Sigmoid colon (tissue), 7 donors: ENCODE data around the gene GTF2H1. TPM values are rescaled to one million over a fixed set of nuclear protein-coding genes. Genes with fewer than 3 reads are reported as not detected.

ENCODE experiments used
- DNase-seq: peaks from one replicate; pipeline ENCODE4 v3.0.0-alpha.2; 2019
- H3K27ac ChIP-seq, 4 donors: fragments of 200-600 bp; sonication (generic); one replicate each; pipeline ENCODE4 v1.5.1; 2016 to 2019; ENCODE audit warnings: mild to moderate bottlenecking in 1 of 4
- H3K27me3 ChIP-seq, 3 donors: fragments of 200-600 bp; sonication (generic); one replicate each; pipeline ENCODE4 v1.5.1; 2019; ENCODE audit warnings: mild to moderate bottlenecking in 1 of 3
- H3K36me3 ChIP-seq, 4 donors: fragments of 200-600 bp; sonication (generic); one replicate each; pipeline ENCODE4 v1.5.1; 2016 to 2019
- H3K4me1 ChIP-seq, 4 donors: fragments of 200-600 bp; sonication (generic); one replicate each; pipeline ENCODE4 v1.5.1; 2017 to 2019
- H3K4me3 ChIP-seq, 4 donors: fragments of 200-600 bp; sonication (generic); one replicate each; pipeline ENCODE4 v1.5.1; 2017 to 2019; ENCODE audit warnings: mild to moderate bottlenecking in 2 of 4, moderate library complexity in 1 of 4
- H3K9me3 ChIP-seq, 4 donors: fragments of 200-600 bp in 3 of 4; sonication (generic) in 3 of 4; one replicate each; pipeline versions ENCODE4 v1.5.1 to v1.6.1; 2013 to 2019
- EP300 ChIP-seq, 4 donors: sonication (generic); formaldehyde crosslinking; IDR thresholded peaks; one replicate each; pipeline ENCODE4 v1.6.1; 2017; ENCODE audit warnings: antibody characterized with exemption in 4 of 4
- POLR2A ChIP-seq, 2 donors: fragments of 450-650 bp; IDR thresholded peaks; one replicate each; pipeline ENCODE4 v1.6.1; 2016; ENCODE audit warnings: antibody characterized with exemption in 2 of 2, mild to moderate bottlenecking in 2 of 2, moderate library complexity in 2 of 2
- POLR2AphosphoS5 ChIP-seq, 4 donors: sonication (generic); formaldehyde crosslinking; IDR thresholded peaks; one replicate each; pipeline ENCODE4 v1.6.1; 2017; ENCODE audit warnings: antibody characterized with exemption in 4 of 4
- WGBS, 2 donors: extraction: QIAGEN DNeasy Blood & Tissue Kit; methylation state at CpG; one replicate each; pipeline ENCODE4 v1.1.7; 2013; 5-methylcytosine and 5-hydroxymethylcytosine counted together
- intact Hi-C: fragments of 100-400 bp; cut with DNase I; formaldehyde crosslinking; loops from one replicate; pipeline ENCODE4 v1.15.1; 2023
- polyA plus RNA-seq, 3 donors: library from polyadenylated mRNA; stranded (reverse); fragments of 200-250 nt; gene quantifications; one replicate each; pipeline ENCODE4 v1.2.3, GENCODE V29; 2013
- total RNA-seq, 4 donors: library from RNA; depleted of rRNA; stranded (reverse); fragments of >200 nt; gene quantifications; one replicate each; pipeline ENCODE4 v1.1.0, GENCODE V29; 2016
- TF ChIP-seq, protein P1 (sequence below), 4 experiments: fragments of 450-650 bp in 3 of 4; fragments of 200-600 bp in 1 of 4; IDR thresholded peaks; one replicate each; pipeline ENCODE4 v1.5.1; 2016 to 2019; ENCODE audit warnings: antibody characterized with exemption in 4 of 4, mild to moderate bottlenecking in 3 of 4, moderate library complexity in 2 of 4
- donor health status: healthy with polysubstance abuse.
- donor health status: Bipolar disorder and iron deficiency.
- donor health status: healthy.

The GTF2H1 gene
- total and polyA plus RNA-seq, 7 donors: 22.9 to 61.0 (median 50.2) TPM

DNA sequence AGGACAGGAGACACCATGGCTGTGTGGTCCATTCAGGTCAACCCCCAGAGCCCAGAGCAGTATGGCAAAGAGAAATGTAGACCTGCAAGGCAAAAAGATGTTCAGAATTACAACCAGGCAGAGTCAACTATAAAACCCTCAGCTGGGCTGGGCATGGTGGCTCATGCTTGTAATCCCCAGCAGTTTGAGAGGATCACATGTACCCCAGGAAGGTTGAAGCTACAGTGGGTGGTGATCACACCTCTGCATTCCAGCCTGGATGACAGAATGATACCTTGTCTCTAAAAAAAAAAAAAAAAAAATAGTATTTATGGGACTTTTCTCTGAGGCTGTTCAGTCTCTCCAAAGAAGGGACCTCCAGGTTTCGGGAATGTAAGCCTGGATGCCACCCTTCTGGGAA is 53.6 kb downstream of the GTF2H1 start:
- Histone ChIP-seq H3K4me3 (no peak overlapping the region), H3K27me3 (no peaks in the 10 kb centered on the region), H3K27ac (no peak overlapping the region), H3K9me3 (no peaks in the 10 kb centered on the region), H3K4me1 (no peaks in the 10 kb centered on the region), H3K36me3 (no peaks in the 10 kb centered on the region)
- intact Hi-C loops: no loop called here
- DNase-seq: no peak
- TF ChIP-seq POLR2A (IDR thresholded peaks at IDR 0.05) (no peak), POLR2AphosphoS5 (IDR thresholded peaks at IDR 0.05) (no peak), EP300 (IDR thresholded peaks at IDR 0.05) (no peak)
- TF ChIP-seq, protein P1, sequence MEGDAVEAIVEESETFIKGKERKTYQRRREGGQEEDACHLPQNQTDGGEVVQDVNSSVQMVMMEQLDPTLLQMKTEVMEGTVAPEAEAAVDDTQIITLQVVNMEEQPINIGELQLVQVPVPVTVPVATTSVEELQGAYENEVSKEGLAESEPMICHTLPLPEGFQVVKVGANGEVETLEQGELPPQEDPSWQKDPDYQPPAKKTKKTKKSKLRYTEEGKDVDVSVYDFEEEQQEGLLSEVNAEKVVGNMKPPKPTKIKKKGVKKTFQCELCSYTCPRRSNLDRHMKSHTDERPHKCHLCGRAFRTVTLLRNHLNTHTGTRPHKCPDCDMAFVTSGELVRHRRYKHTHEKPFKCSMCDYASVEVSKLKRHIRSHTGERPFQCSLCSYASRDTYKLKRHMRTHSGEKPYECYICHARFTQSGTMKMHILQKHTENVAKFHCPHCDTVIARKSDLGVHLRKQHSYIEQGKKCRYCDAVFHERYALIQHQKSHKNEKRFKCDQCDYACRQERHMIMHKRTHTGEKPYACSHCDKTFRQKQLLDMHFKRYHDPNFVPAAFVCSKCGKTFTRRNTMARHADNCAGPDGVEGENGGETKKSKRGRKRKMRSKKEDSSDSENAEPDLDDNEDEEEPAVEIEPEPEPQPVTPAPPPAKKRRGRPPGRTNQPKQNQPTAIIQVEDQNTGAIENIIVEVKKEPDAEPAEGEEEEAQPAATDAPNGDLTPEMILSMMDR (IDR thresholded peaks at IDR 0.05): no peak
- WGBS, 2 donors: 98 to 100% methylated on average over 1 of the region's 1 CpG

DNA sequence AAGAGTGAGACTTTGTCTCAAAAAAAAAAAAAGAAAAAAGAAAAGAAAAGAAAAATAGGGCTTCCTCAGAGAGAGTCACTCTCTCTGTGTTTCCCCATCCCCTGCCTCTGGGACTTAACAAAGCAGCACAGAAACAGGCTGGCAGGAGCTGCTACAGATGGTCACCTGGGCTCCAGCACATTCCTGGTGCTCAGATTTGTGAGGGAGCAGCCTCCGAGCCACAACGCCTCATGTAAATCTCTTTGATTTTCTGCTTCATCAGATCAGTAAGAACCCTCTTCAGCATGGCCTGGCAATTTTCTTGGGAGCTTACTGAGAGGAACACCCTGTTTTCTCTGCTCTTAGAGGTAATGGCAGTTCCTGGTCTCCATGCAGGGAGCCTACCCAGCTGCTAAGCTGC is 56.8 kb downstream of the GTF2H1 start:
- intact Hi-C loops: no loop called here
- no peaks in the 10 kb centered on the region for H3K36me3 ChIP-seq
- no peak overlapping the region for H3K27ac ChIP-seq
- no peak for DNase-seq
- H3K4me3 ChIP-seq: no peak overlapping the region
- no peaks in the 10 kb centered on the region for H3K9me3 ChIP-seq
- TF ChIP-seq EP300 (IDR thresholded peaks at IDR 0.05) (no peak), POLR2AphosphoS5 (IDR thresholded peaks at IDR 0.05) (no peak), POLR2A (IDR thresholded peaks at IDR 0.05) (no peak)
- TF ChIP-seq, protein P1 (IDR thresholded peaks at IDR 0.05): no peak
- peaks cover 0 to 18% (median 17%) of the 10 kb centered on the region in 4 donors for H3K4me1 ChIP-seq
- WGBS, 2 donors: 81 to 96% methylated on average over 2 of the region's 2 CpGs
- no peaks in the 10 kb centered on the region for H3K27me3 ChIP-seq

DNA sequence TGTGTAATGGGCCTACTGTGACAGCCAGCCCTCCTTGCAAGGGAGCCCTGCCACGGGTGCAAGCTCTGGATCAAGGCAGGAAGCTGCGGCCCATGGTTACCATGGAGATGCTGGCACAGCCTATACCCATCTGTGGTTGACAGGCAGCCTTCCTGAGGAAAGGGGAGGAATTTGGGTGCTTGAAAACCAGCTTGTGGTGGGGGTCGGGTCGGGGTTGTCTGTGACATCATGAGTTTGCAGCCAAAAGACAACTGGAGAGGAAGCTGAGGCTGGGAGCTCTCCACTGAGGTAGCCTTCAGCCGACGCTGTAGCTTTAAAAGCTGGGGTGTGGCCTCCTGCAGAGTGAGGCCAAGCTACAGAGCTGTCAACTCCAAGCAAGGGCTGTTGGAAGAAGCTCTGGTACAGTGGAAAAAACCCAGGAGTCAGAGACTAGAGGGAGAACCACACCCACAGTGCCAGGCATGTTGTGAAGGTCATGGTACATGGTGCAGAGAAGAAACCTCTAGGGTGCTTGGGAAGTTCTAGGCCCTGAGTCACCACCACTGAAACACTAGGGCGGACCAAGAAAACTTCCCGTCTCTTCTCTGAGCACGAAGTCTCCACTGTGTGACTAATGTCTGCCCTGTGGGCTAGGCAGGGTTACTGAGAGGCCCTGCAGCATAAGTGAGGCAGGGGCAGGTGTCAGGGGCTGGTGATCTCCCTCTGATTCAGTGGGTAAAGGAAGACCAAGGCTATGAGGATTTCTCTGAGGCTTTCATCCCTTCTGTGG is 61.2 kb downstream of the GTF2H1 start:
- TF ChIP-seq, protein P1 (IDR thresholded peaks at IDR 0.05): no peak
- no peak for TF ChIP-seq POLR2A (IDR thresholded peaks at IDR 0.05)
- peak; percentile 32 to 83 (median 62) for TF ChIP-seq POLR2AphosphoS5 (IDR thresholded peaks at IDR 0.05)
- TF ChIP-seq EP300 (IDR thresholded peaks at IDR 0.05): peak in 1 of 4 donors; percentile 19
- 2 to 5% methylated on average over 9 of the region's 9 CpGs for WGBS, 2 donors
- Histone ChIP-seq H3K27ac (peak overlapping the region; percentile 87 to 98 (median 96)), H3K4me1 (peaks cover 0 to 30% (median 29%) of the 10 kb centered on the region in 4 donors), H3K27me3 (no peaks in the 10 kb centered on the region), H3K4me3 (peak overlapping the region in 1 of 4 donors; percentile 1), H3K9me3 (no peaks in the 10 kb centered on the region), H3K36me3 (no peaks in the 10 kb centered on the region)
- peak; percentile 93 for DNase-seq
- intact Hi-C loops: loop anchor here (1.0 kb wide), 1 partner anchor 12 kb away; no protein-coding TSS in a partner anchor

DNA sequence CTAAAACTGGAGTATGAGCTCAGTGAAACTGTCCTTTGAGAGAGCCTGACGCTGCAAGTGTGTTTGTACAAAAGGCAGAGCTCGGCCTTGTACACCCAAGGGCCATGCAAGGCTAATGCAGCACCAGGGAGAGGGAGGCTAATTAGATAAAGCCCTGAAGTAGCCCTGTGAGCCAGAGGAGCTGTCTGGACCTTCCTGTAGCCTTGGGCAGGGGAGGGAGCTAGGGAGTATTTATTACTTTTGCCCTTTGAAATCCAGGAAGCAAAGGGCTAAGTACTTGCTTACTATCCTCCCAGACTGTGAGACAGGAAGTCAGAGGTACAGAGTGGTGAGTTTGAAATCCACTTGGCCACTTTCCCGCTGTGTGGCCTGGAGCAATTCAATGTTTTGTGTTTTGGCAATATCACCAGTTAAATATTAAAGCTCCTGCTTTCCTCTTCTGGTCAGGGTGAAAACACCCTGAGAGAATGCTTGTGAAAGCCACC is 61.8 kb downstream of the GTF2H1 start:
- Histone ChIP-seq H3K4me1 (peaks cover 0 to 30% (median 29%) of the 10 kb centered on the region in 4 donors), H3K4me3 (peak overlapping the region in 1 of 4 donors; percentile 1), H3K27ac (peak overlapping the region; percentile 87 to 98 (median 96)), H3K9me3 (no peaks in the 10 kb centered on the region), H3K36me3 (no peaks in the 10 kb centered on the region), H3K27me3 (no peaks in the 10 kb centered on the region)
- TF ChIP-seq, protein P1 (IDR thresholded peaks at IDR 0.05): no peak
- TF ChIP-seq EP300 (IDR thresholded peaks at IDR 0.05) (no peak), POLR2A (IDR thresholded peaks at IDR 0.05) (no peak), POLR2AphosphoS5 (IDR thresholded peaks at IDR 0.05) (peak in 3 of 4 donors; percentile 12 to 65 (median 37))
- DNase-seq: peak; percentile 90
- 1 to 25% methylated on average over 3 of the region's 3 CpGs for WGBS, 2 donors
- intact Hi-C loops: loop anchor here (1.0 kb wide), 1 partner anchor 11 kb away; no protein-coding TSS in a partner anchor
